Germinal center (tissue), 1 donor: Measurements from ENCODE around the gene PRLR.
"Not testable (repeated sequence)": the region's sequence is repeated elsewhere in the genome, so short reads cannot be mapped to it uniquely, and the experiment has no call there.

ENCODE experiments used
- DNase-seq: peaks from one replicate; pipeline ENCODE4 v3.0.0; 2012; ENCODE audit warnings: mixed read lengths, low spot score

Gene PRLR

DNA sequence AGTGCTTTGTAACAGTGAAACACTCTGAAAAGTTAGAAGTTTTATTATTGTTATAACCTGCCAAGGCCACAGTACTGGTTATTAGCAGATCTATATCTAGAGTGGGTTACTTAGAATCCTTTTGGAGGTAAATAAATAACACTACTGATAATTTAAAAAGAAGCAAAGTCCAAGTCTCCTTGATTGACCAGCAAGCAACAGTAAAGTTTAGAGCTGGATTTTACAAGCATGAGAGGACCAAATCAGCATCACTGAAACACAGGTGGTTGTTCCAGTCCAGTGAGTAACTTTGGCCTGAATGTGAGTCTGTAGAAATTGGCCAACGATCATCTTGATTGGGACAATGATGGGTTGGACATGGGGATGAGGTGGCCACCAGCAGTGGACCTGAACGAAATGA, 105.4 kb downstream of the PRLR start:
- no peak for DNase-seq

DNA sequence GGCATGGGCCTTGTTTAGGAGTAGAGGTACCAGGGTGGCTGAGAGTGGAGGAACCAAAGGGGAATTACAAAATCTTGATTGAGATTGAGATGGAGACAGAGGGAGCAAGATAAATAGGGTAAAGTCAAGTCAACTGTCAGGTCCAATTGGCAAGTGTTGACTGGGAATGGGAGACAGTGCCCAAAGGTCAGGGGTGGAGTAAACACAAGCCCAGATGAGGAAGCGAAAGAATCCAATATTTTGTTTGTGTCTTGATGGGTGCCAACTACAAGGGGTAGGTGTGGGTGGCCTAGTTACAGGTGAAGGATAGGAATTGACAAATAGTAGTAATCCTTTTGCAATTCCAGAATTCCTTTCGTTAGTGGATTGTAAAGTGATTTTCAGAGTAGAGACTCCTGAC, 107.5 kb downstream of the PRLR start:
- no peak for DNase-seq

- DNase-seq, result no peak
Observed at GRCh38 chr5:35120715-35121114, 109.6 kb downstream of the PRLR start.

- no peak for DNase-seq
Observed at GRCh38 chr5:35117967-35118366, 112.3 kb downstream of the PRLR start.

DNA sequence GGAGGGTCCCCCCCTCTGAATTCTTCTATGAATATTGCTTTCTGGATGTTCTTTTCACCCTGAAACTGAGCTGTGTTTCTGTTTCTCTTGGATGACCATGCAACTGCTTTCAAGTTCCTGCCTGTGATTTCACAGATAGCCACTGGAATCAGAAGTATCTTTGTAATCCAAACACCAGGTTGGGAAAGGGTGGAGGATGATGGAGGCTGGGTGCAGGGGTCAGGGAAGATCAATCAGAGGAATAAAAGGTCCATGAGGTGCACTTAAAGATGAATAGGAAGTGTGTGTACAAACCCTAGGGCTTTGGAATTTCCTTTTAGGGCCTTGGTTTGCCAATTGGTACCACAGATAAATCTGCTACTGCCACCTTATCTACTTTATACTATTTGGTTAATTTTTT, 114.4 kb downstream of the PRLR start:
- DNase-seq, result no peak

GRCh38 chr5:35114698-35115097, 115.6 kb downstream of the PRLR start:
- DNase-seq, result no peak

DNA sequence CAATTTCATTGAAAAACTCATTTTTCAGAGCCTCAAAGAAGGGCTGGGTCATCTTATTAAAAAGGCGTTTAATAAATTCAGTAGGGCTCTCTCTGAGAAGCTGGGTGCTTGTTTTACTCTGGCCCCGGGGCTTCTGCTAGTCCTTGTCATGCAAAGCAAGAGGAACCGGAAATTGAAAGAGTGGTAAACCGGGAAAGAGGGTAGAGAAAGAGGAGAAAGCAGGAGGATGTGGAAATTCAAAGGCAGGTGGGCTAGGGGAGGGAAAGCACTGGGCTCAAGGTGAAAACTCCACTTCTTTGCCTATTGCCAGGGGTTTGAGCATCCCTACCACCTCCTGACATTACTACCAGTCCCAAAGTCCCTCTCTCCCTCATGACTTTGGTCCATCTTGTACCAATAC, 118.0 kb downstream of the PRLR start:
- DNase-seq, result no peak

DNA sequence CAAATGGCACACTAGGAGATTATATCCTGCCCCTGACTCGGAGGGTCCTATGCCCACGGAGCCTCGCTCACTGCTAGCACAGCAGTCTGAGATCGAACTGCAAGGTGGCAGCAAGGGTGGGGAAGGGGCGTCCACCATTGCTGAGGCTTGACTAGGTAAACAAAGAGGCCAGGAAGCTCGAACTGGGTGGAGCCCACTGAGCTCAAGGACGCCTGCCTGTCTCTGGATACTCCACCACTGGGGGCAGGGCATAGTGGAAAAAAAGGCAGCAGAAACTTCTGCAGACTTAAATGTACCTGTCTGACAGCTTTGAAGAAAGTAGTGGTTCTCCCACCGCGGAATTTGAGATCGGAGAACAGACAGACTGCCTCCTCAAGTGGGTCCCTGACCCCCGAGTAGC, 125.7 kb downstream of the PRLR start:
- DNase-seq, result not testable (repeated sequence)

GRCh38 chr5:35103637-35104299, 126.5 kb downstream of the PRLR start:
- DNase-seq, result no peak

DNA sequence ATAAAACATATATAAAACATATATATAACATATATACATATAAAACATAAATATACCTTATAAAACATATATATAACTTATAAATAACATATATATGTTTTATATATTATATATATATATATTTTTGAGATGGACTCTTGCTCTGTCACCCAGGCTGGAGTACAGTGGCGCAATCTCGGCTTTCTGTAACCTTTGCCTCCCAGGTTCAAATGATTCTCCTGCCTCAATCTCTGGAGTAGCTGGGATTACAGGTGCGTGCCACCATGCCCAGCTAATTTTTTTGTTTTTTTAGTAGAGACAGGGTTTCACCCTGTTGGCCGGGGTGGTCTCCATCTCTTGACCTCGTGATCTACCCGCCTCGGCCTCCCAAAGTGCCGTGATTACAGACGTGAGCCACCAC, 128.6 kb downstream of the PRLR start:
- not testable (repeated sequence) for DNase-seq

DNA sequence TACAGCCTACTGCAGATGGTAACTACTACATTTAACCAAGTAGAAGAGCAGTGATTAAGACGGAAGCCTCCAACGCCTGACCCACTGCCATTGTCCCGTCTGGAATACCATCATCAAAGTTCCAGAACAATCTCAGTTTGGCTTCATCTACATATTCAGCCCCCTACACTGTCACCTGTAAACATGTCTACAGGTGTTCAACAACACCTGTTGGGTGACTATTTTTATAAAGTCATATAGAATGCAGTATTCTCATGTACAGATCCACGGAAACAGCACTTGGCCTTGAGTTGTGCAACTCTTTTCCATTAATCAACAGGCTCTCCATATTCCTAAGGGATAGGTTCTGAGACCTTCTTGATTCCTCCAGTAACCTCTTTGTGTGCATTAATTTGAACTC, 129.3 kb downstream of the PRLR start:
- no peak for DNase-seq

DNA sequence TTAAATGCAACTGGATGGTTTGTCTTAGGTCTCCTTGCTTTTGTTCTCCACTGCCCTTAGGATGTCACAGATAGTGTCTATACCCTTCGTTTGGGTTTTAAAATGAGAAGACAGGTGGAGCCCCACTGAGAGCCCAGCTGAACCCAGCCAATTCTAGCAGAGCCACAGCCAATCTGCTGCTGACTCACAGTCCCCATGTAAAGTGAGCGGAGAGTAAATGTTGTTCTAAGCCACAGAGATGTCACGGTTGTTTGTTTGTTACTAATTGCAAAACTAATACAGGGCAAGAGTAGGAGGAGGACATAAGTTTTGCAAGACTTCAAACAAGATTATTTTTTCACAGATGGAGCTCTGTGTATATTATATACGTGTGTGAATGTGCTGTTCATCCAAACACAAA, 132.1 kb downstream of the PRLR start:
- DNase-seq, result no peak

- no peak for DNase-seq
Observed at GRCh38 chr5:35096932-35097331, 133.4 kb downstream of the PRLR start.

GRCh38 chr5:35096216-35096615, 134.1 kb downstream of the PRLR start:
- DNase-seq, result no peak

- DNase-seq, result no peak
Observed at GRCh38 chr5:35095366-35095765, 134.9 kb downstream of the PRLR start.

GRCh38 chr5:35094948-35095347, 135.3 kb downstream of the PRLR start:
- no peak for DNase-seq

- no peak for DNase-seq
Observed at GRCh38 chr5:35092703-35093102, 137.6 kb downstream of the PRLR start.

- DNase-seq, result no peak
Observed at GRCh38 chr5:35091704-35092103, 138.6 kb downstream of the PRLR start.

DNA sequence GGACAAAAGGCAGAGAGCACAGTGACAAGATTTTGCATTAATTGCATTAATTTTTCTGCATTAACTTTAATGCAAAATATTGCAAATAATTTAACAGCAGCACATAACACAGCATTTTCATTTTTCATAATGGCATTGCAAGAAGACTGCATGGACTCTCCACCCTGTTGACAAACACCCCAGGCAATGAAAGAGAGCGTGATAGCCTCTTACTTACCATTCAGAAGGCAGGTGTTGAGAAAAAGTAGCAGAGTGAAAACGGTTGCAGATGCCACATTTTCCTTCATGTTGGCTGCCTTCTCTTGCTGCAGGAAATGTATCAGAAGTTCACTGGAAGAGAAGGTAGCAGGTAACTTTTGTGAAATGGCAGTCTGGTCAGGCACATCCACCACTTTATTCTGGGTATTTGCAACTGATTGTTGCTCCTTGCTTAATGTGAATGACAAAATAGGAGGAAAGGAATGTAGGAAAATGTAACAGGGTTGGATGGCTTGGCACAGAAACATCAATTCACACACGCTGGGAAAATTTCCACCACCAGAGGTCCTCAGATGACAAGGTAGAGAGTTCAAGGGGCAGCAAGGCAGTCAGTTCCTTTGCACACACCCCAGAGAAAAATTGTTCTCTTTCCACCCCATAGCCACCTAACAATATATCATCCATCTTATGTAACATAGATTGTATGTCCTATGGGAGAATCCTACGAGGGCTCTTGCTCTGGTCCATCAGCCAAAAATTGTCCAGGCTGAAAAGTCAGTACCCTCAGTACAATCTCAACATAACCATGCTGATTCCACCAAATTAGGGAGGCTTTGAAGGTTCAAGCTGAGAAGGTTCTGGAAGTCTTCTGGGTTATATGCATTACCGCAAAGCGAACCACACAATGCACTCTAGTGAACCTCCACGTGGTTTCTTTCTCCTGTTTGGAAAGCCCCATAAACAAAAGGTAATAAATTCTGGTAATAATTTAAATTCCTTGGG, 140.7 kb downstream of the PRLR start:
- peak; percentile 16 for DNase-seq

- DNase-seq, result no peak
Observed at GRCh38 chr5:35087991-35088390, 142.3 kb downstream of the PRLR start.

DNA sequence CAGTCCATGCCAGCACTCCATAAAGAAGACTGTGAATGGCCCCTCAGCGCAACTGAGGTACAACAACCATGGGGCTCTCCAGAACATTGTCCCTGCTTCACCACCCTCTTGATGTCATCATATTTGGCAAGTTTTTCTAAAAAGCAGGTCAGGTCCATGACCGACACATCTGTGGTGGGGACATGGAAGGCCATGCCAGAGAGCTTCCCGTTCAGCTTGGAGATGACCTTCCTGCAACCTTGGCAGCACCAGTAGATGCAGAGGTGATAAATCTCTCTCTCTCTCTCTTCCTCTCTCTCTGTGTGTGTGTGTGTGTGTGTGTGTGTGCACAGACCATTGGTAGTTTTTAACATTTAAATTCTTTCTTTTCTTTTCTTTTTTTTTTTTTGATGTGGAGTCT, 147.1 kb downstream of the PRLR start:
- DNase-seq, result no peak

GRCh38 chr5:35082530-35082929, 147.8 kb downstream of the PRLR start:
- DNase-seq, result no peak

- DNase-seq, result no peak
Observed at GRCh38 chr5:35081134-35081533, 149.2 kb downstream of the PRLR start.
